Measurements from ENCODE around the gene COL6A1. TPM values are rescaled to one million over a fixed set of nuclear protein-coding genes. Genes with fewer than 3 reads are reported as not detected.

The COL6A1 gene
- total RNA-seq, 1 experiment from 2014 or later: 221 TPM

DNA sequence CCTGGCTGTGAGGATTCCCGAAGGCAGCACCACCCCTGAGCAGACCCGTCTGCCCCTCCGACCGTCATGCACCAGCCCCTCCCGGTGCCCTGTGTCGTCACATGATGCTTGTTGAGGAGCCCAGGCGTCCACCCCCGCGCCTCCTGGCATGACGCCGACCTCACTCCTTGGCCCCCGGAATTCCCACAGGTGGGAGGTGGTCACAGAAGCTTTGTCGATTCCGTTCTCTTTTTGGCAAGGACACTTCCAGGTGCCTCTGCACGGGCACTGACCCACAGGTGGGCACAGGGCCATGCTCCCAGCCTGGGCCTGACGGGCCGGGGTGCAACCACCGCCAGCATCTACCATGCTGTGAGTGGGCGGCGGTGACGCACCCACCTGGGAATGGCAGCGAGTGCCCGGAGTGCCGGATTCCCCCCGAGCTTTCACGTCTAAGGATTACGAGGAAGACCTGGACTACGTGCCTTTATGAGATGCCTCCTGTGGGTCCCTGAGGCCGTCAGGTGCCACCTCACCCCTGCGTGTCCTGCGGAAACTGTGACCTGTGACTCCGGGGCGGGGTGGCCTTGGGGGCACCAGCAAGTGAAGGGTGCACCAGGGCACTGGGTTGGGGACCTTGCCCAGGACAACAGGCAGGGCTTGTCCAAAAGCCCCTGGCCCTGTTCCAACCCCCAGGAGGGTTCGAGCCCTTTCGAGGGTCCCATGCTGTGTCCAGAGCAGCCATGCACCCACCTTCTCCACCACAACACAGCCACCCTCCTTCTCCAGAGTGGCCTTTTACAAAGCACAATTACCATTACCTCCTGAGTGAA lies 31.4 kb upstream of the COL6A1 start (continued):
- TF ChIP-seq, protein P1, sequence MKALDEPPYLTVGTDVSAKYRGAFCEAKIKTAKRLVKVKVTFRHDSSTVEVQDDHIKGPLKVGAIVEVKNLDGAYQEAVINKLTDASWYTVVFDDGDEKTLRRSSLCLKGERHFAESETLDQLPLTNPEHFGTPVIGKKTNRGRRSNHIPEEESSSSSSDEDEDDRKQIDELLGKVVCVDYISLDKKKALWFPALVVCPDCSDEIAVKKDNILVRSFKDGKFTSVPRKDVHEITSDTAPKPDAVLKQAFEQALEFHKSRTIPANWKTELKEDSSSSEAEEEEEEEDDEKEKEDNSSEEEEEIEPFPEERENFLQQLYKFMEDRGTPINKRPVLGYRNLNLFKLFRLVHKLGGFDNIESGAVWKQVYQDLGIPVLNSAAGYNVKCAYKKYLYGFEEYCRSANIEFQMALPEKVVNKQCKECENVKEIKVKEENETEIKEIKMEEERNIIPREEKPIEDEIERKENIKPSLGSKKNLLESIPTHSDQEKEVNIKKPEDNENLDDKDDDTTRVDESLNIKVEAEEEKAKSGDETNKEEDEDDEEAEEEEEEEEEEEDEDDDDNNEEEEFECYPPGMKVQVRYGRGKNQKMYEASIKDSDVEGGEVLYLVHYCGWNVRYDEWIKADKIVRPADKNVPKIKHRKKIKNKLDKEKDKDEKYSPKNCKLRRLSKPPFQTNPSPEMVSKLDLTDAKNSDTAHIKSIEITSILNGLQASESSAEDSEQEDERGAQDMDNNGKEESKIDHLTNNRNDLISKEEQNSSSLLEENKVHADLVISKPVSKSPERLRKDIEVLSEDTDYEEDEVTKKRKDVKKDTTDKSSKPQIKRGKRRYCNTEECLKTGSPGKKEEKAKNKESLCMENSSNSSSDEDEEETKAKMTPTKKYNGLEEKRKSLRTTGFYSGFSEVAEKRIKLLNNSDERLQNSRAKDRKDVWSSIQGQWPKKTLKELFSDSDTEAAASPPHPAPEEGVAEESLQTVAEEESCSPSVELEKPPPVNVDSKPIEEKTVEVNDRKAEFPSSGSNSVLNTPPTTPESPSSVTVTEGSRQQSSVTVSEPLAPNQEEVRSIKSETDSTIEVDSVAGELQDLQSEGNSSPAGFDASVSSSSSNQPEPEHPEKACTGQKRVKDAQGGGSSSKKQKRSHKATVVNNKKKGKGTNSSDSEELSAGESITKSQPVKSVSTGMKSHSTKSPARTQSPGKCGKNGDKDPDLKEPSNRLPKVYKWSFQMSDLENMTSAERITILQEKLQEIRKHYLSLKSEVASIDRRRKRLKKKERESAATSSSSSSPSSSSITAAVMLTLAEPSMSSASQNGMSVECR (CRISPR knock-in tag; IDR thresholded peaks at IDR 0.05; ENCODE audit: borderline replicate concordance): no peak
- no peak for TF ChIP-seq CREM (CRISPR knock-in tag; IDR thresholded peaks at IDR 0.05)

DNA sequence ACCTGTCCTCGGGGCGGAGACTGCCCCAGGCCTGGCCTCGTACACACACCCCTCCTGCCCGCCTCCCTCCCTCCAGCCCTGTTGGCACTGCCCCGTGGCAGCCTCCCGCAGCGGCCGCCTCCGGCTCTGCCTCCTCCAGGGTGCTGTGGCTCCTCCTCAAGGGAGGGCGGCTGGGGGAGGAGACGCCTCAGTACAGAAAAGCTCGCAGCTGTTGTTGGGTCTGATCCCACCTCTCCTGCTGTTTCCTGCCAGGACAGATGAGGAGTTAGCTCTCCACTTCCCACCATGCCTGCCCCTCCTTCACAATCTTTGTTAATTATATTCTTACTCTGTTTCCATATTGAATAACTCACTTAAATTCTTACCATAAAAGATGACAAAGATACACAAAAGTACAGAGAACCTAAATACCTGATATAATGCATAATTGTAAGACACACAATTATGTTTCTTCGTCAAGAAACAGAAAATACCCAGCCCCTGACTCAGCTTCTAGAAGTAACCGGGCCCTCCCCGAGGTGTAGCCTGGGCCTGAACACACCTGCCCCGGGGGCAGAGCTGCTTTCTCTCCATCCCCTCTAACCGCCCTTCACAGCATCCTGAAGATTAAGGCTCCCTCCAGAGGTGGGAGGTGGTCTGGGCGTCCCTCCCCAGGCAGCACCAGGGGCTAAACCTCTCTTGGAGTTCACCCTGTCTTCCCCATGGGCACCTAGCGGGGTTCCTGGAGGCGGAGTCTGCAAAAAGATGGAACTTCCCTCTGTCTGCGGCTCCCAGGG lies 30.6 kb upstream of the COL6A1 start:
- peak; percentile 41 for ATAC-seq
- Mint-ChIP-seq H3K4me3 (no peak overlapping the region), H3K27ac (peak overlapping the region; percentile 26; the same call in 1 of the 2 replicates), H3K4me1 (peaks cover 14% of the 10 kb centered on the region), H3K9me3 (peaks cover 12% of the 10 kb centered on the region), H3K36me3 (no peaks in the 10 kb centered on the region), H3K27me3 (ENCODE audit: low read depth) (peaks cover 6% of the 10 kb centered on the region)
- no peak for DNase-seq (ENCODE audit: low spot score)
- ChIA-PET CTCF (interaction anchor here (1.0 to 2.9 kb wide), 2 partner anchors 21 to 25 kb away, joined by 4 to 15 read pairs; no protein-coding TSS in a partner anchor), POLR2A (interaction anchor here (1.0 kb wide), 1 partner anchor 663 kb away, joined by 4 read pairs; the partner anchor contains the start of gene POFUT2)
- TF ChIP-seq, protein P2, sequence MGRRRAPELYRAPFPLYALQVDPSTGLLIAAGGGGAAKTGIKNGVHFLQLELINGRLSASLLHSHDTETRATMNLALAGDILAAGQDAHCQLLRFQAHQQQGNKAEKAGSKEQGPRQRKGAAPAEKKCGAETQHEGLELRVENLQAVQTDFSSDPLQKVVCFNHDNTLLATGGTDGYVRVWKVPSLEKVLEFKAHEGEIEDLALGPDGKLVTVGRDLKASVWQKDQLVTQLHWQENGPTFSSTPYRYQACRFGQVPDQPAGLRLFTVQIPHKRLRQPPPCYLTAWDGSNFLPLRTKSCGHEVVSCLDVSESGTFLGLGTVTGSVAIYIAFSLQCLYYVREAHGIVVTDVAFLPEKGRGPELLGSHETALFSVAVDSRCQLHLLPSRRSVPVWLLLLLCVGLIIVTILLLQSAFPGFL (CRISPR knock-in tag; IDR thresholded peaks at IDR 0.05; ENCODE audit: borderline replicate concordance): no peak
- no peak for TF ChIP-seq RORB (CRISPR knock-in tag; IDR thresholded peaks at IDR 0.05)
- no peak for TF ChIP-seq TEAD4 (CRISPR knock-in tag; IDR thresholded peaks at IDR 0.05)
- TF ChIP-seq, protein P1 (CRISPR knock-in tag; IDR thresholded peaks at IDR 0.05; ENCODE audit: borderline replicate concordance): no peak
- TF ChIP-seq CREM (CRISPR knock-in tag; IDR thresholded peaks at IDR 0.05): no peak

DNA sequence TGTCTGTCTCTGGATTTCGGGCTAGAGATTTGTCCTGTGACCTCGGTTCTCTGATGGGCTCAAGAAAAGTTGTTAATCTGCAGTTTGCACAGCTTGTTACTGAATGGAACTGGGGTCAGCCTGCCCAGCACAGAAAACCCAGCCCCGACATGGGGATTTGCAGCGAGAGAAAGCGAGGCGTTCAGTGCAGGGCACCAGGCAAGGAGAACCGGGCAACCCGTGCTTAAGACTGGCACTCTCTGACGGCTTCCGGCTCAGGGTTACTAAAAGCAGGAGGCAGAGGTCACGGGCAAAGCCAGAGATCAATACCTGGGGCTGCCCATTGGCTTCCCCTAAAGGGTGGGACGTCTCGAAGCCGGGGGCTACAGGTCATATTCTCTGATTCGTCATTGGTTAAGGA lies 29.9 kb upstream of the COL6A1 start:
- Mint-ChIP-seq H3K27ac (no peak overlapping the region), H3K36me3 (no peaks in the 10 kb centered on the region), H3K4me1 (peaks cover 14% of the 10 kb centered on the region), H3K4me3 (no peak overlapping the region), H3K9me3 (peaks cover 20% of the 10 kb centered on the region), H3K27me3 (ENCODE audit: low read depth) (peaks cover 12% of the 10 kb centered on the region)
- CTCF ChIA-PET: interaction anchor here (2.9 kb wide), 1 partner anchor 20 kb away, joined by 15 read pairs; no protein-coding TSS in a partner anchor
- ATAC-seq: no peak
- DNase-seq (ENCODE audit: low spot score): no peak
- POLR2A ChIA-PET: no interaction called here
- no peak for TF ChIP-seq ZNF121 (CRISPR knock-in tag; IDR thresholded peaks at IDR 0.05)
- no peak for TF ChIP-seq SMAD3 (CRISPR knock-in tag; IDR thresholded peaks at IDR 0.05; ENCODE audit: borderline replicate concordance)
- TF ChIP-seq, protein P2 (CRISPR knock-in tag; IDR thresholded peaks at IDR 0.05; ENCODE audit: borderline replicate concordance): no peak
- TF ChIP-seq ETV6 (CRISPR knock-in tag; IDR thresholded peaks at IDR 0.05): no peak
- TF ChIP-seq, protein P3, sequence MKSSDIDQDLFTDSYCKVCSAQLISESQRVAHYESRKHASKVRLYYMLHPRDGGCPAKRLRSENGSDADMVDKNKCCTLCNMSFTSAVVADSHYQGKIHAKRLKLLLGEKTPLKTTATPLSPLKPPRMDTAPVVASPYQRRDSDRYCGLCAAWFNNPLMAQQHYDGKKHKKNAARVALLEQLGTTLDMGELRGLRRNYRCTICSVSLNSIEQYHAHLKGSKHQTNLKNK (CRISPR knock-in tag; IDR thresholded peaks at IDR 0.05): no peak
- TF ChIP-seq, protein P4, sequence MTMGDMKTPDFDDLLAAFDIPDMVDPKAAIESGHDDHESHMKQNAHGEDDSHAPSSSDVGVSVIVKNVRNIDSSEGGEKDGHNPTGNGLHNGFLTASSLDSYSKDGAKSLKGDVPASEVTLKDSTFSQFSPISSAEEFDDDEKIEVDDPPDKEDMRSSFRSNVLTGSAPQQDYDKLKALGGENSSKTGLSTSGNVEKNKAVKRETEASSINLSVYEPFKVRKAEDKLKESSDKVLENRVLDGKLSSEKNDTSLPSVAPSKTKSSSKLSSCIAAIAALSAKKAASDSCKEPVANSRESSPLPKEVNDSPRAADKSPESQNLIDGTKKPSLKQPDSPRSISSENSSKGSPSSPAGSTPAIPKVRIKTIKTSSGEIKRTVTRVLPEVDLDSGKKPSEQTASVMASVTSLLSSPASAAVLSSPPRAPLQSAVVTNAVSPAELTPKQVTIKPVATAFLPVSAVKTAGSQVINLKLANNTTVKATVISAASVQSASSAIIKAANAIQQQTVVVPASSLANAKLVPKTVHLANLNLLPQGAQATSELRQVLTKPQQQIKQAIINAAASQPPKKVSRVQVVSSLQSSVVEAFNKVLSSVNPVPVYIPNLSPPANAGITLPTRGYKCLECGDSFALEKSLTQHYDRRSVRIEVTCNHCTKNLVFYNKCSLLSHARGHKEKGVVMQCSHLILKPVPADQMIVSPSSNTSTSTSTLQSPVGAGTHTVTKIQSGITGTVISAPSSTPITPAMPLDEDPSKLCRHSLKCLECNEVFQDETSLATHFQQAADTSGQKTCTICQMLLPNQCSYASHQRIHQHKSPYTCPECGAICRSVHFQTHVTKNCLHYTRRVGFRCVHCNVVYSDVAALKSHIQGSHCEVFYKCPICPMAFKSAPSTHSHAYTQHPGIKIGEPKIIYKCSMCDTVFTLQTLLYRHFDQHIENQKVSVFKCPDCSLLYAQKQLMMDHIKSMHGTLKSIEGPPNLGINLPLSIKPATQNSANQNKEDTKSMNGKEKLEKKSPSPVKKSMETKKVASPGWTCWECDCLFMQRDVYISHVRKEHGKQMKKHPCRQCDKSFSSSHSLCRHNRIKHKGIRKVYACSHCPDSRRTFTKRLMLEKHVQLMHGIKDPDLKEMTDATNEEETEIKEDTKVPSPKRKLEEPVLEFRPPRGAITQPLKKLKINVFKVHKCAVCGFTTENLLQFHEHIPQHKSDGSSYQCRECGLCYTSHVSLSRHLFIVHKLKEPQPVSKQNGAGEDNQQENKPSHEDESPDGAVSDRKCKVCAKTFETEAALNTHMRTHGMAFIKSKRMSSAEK (CRISPR knock-in tag; IDR thresholded peaks at IDR 0.05; ENCODE audit: borderline replicate concordance): no peak
- TF ChIP-seq, protein P5, sequence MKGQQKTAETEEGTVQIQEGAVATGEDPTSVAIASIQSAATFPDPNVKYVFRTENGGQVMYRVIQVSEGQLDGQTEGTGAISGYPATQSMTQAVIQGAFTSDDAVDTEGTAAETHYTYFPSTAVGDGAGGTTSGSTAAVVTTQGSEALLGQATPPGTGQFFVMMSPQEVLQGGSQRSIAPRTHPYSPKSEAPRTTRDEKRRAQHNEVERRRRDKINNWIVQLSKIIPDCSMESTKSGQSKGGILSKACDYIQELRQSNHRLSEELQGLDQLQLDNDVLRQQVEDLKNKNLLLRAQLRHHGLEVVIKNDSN (CRISPR knock-in tag; IDR thresholded peaks at IDR 0.05): no peak
